Measurements from ENCODE around the gene CRNN.

The CRNN gene

GRCh38 chr1:152419917-152420316 lies 5.9 kb upstream of the CRNN start:
- no peak for DNase-seq (ENCODE audit: low read depth, low spot score)

GRCh38 chr1:152415454-152416227 lies 1.6 kb upstream of the CRNN start:
- no peak for DNase-seq (ENCODE audit: low read depth, low spot score)

- no peak for DNase-seq (ENCODE audit: low read depth, low spot score)
These were observed 1.3 kb downstream of the CRNN start for GRCh38 chr1:152412756-152413155.

- no peak for DNase-seq (ENCODE audit: low read depth, low spot score)
These were observed 2.9 kb downstream of the CRNN start for GRCh38 chr1:152411134-152411533.

GRCh38 chr1:152410599-152410998 lies 3.5 kb downstream of the CRNN start:
- no peak for DNase-seq (ENCODE audit: low read depth, low spot score)

- DNase-seq (ENCODE audit: low read depth, low spot score), result no peak
These were observed 4.0 kb downstream of the CRNN start for GRCh38 chr1:152410028-152410427.

GRCh38 chr1:152408664-152409063 lies 5.4 kb downstream of the CRNN start:
- DNase-seq (ENCODE audit: low read depth, low spot score), result no peak

- no peak for DNase-seq (ENCODE audit: low read depth, low spot score)
These were observed 15.0 kb downstream of the CRNN start for GRCh38 chr1:152398812-152399698.

- no peak for DNase-seq (ENCODE audit: low read depth, low spot score)
These were observed 16.6 kb downstream of the CRNN start for GRCh38 chr1:152397474-152397873.

GRCh38 chr1:152394151-152394550 lies 19.9 kb downstream of the CRNN start:
- no peak for DNase-seq (ENCODE audit: low read depth, low spot score)

GRCh38 chr1:152392909-152393308 lies 21.2 kb downstream of the CRNN start:
- DNase-seq (ENCODE audit: low read depth, low spot score), result no peak

- no peak for DNase-seq (ENCODE audit: low read depth, low spot score)
These were observed 25.2 kb downstream of the CRNN start for GRCh38 chr1:152388889-152389288.

GRCh38 chr1:152386940-152387339 lies 27.1 kb downstream of the CRNN start:
- DNase-seq (ENCODE audit: low read depth, low spot score), result no peak

- no peak for DNase-seq (ENCODE audit: low read depth, low spot score)
These were observed 33.1 kb downstream of the CRNN start for GRCh38 chr1:152380932-152381331.

- DNase-seq (ENCODE audit: low read depth, low spot score), result no peak
These were observed 39.6 kb downstream of the CRNN start for GRCh38 chr1:152374451-152374850.

- DNase-seq (ENCODE audit: low read depth, low spot score), result no peak
These were observed 41.4 kb downstream of the CRNN start for GRCh38 chr1:152372672-152373071.

- no peak for DNase-seq (ENCODE audit: low read depth, low spot score)
These were observed 46.6 kb downstream of the CRNN start for GRCh38 chr1:152367436-152367835.

- DNase-seq (ENCODE audit: low read depth, low spot score), result no peak
These were observed 54.2 kb downstream of the CRNN start, which contains the start of gene FLG2 for GRCh38 chr1:152359906-152360305. Gene FLG2, minus strand, starts transcription at chr1:152360006. Its CDS starts 1,122 bp downstream, at chr1:152358884.
